ENCODE measurements around the gene MTA1.

Gene MTA1

DNA sequence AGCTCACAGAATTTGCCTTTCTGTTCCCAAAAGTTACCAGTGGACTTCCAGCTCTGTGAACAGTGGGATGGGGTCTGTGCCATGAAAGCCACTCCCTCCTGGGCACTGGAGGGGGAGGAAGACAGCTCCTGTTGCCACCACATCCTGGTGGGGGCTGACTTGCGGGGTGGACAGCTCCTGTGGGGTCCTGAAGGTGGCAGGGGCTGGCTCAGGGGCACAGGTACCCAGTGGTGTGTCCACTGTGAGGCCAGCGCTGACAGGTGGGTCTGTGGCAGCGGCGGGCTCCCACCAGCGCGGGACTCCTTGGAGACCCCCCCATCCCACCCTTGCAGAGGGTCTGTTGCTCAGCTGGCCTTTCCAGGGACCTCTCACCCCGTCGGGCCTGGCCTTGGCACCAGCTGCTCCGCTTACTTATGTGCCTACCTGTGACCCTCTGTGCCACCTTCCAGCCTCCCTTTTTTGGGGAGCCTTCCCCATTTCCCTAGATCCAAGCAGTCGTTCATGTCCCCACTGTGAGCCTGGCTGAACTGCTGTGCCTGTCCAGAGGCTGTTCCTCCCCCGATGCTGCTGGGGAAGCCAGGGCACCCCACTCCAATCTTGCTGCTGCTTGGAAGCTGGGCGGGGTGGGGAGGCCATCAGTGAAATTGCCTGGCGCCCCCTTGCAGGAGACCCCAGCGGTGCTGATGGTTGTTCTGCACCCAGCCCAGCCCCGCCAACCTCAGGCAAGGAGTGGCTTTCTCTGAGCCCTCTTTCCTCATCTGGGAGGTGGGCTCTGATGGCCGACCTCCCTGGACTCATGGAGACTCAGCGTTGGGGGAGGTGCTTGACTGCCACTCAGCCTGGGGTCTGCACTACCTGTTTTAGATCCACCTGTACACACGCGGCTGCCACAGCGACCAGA, 73.6 kb downstream of the MTA1 start:
- DNase-seq (ENCODE audit: insufficient read length, low spot score) = no peak
- no peak for TF ChIP-seq POU2F2 (IDR thresholded peaks at IDR 0.05; ENCODE audit: low read depth, low read length)
- TF ChIP-seq PAX5 (IDR thresholded peaks at IDR 0.05; ENCODE audit: insufficient read depth, low read length, severe bottlenecking) = no peak
- TF ChIP-seq POLR2AphosphoS5 (IDR thresholded peaks at IDR 0.05; ENCODE audit: low read depth, low read length) = no peak
- no peak for TF ChIP-seq TAF1 (IDR thresholded peaks at IDR 0.05; ENCODE audit: low read depth, low read length)
- no peak for TF ChIP-seq POLR2A (IDR thresholded peaks at IDR 0.05; ENCODE audit: low read depth, low read length)
- TF ChIP-seq SPI1 (IDR thresholded peaks at IDR 0.05; ENCODE audit: low read depth, low read length) = no peak
- FAIRE-seq = no peak

DNA sequence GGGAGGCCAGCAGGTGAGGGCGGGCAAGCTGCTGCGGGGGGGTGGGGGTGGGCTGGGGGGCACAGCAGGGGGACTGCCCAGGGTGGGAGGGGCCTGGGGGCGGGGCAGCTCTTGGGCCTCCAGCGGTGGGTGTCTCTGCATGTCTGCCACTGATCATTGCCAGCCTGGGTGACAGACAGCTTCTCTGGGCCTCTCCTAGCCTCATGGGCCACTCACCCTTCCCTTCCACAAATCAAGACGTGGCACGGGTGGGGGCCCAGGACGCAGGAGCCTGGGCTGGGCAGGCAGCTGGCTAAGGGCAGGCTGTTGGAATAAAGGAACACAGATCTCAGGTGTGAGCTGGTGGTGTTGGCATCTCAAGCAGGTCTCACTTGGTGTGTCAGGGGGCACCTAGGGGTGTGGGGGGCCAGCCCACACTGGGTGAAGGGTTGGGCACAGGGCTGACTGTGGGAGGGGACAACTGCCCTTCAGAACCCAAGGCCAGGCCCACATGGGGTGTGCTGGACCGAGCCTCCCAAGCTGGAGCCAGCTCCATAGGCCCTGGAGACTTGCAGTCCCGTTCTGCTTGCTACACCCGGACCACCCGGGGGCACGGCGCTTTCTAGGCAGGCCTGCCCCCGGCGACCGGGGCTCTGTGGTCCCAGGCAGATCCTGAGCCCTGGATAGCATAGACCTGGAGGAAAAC, 74.4 kb downstream of the MTA1 start:
- TF ChIP-seq SPI1 (IDR thresholded peaks at IDR 0.05; ENCODE audit: low read depth, low read length) = no peak
- no peak for TF ChIP-seq PAX5 (IDR thresholded peaks at IDR 0.05; ENCODE audit: insufficient read depth, low read length, severe bottlenecking)
- no peak for TF ChIP-seq POU2F2 (IDR thresholded peaks at IDR 0.05; ENCODE audit: low read depth, low read length)
- DNase-seq (ENCODE audit: insufficient read length, low spot score) (no peak), FAIRE-seq (no peak)

DNA sequence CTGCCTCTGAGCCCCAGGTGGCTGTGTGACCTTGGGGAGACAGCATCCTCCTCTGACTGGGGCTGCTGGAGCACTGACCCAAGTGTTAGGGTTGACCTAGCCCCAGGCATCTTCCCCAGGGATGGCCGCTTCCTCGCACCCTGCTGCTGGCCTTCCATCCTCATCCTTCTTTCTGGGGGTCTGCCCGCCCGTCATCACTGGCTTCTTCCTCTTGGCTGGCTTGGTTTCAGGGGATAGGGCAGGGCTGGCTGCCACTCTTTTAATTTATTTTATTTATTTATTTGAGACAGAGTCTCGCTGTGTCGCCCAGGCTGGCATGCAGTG, 74.9 kb downstream of the MTA1 start:
- DNase-seq (ENCODE audit: insufficient read length, low spot score) = no peak
- TF ChIP-seq PAX5 (IDR thresholded peaks at IDR 0.05; ENCODE audit: insufficient read depth, low read length, severe bottlenecking) = no peak
- TF ChIP-seq POLR2A (IDR thresholded peaks at IDR 0.05; ENCODE audit: low read depth, low read length) = no peak
- no peak for TF ChIP-seq TAF1 (IDR thresholded peaks at IDR 0.05; ENCODE audit: low read depth, low read length)
- TF ChIP-seq POU2F2 (IDR thresholded peaks at IDR 0.05; ENCODE audit: low read depth, low read length) = no peak
- no peak for TF ChIP-seq POLR2AphosphoS5 (IDR thresholded peaks at IDR 0.05; ENCODE audit: low read depth, low read length)
- no peak for TF ChIP-seq SPI1 (IDR thresholded peaks at IDR 0.05; ENCODE audit: low read depth, low read length)
- no peak for FAIRE-seq

DNA sequence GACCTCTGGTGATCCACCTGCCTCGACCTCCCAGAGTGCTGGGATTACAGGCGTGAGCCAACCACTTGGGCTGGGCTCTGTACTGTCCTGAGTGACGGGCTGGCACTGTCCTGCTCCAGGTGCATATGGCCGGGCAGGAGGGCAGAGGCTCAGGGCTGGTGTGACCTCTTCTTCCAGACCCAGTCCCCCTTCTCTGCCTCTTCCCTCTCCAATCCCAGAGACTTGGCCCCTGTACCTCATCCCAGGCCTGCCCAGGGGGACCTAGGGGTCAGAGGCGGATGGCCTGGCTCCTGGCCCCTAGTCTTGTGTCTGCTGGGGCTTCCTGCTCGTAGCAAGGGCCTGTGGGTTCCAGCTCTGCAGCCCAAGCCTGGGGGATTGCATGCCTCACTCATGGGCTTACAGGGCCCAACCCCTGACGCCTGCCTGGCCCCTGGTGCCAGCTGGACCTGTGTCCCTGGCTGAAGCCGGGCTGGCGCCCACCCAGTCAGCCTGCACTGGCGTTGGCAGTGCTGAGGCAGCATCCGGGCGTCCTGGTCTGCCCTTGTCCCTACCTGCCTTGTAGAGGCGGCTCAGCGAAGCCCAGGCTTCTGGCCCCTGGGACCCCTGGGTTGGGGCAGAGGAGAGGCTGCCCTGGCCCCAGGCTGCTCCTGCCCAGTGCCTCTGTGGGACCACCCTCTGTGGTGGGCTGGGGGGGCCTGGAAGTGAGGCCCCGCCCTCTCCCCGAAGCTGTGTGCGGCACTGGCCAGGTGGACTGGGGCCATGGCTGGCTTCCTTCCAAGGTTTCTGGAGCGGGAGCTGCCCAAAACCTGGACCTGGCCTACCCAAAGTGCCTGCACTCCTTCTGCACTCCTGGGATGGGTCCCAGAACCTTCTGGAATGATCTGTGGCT, 75.7 kb downstream of the MTA1 start:
- no peak for DNase-seq (ENCODE audit: insufficient read length, low spot score)
- TF ChIP-seq POU2F2 (IDR thresholded peaks at IDR 0.05; ENCODE audit: low read depth, low read length) = no peak
- no peak for TF ChIP-seq POLR2AphosphoS5 (IDR thresholded peaks at IDR 0.05; ENCODE audit: low read depth, low read length)
- TF ChIP-seq SPI1 (IDR thresholded peaks at IDR 0.05; ENCODE audit: low read depth, low read length) = no peak
- no peak for TF ChIP-seq POLR2A (IDR thresholded peaks at IDR 0.05; ENCODE audit: low read depth, low read length)
- TF ChIP-seq PAX5 (IDR thresholded peaks at IDR 0.05; ENCODE audit: insufficient read depth, low read length, severe bottlenecking) = no peak
- TF ChIP-seq TAF1 (IDR thresholded peaks at IDR 0.05; ENCODE audit: low read depth, low read length) = no peak
- no peak for FAIRE-seq

DNA sequence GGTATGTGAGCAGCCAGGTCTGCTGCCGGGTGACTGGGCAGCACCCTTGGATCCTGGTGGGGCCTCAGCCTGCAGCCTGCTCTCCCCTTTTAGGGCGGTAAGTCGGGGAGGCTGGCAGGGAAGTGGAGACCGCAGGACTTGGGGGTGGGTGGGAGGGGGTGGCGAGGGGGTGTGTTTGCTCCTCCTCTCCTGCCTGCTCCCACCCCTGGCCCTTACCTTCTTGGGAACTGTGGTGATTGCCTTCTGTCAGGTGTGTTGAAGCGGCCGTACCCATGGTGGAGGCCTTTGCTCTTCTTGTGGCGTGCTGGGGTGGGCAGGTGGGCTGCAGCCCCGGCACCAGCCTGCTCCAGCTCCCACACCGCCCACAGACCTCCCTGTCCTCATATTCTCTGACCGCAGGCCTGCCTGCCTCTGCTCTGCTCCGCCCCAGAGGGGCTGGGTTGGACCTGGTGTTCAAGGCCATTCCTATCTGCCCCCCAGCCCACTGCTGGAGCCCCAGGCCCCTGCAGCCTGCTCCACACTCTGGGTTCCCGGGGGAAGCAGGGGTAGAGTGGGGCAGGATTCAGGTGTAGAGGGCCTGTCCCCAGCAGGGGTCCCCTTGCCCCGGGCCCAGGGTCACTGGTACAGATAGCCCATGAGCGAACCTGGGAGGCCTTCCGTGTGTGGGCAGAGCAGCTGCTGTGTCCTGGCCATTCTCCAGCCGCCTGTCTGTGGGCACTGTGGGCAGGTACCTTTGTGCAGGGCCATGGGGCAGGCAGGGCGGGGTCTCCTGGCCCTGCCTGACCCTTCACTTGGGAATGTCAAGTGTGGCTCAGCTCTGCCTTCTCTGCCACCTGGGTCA, 76.6 kb downstream of the MTA1 start:
- peak; percentile 17 for DNase-seq (ENCODE audit: insufficient read length, low spot score)
- FAIRE-seq = no peak
- TF ChIP-seq TAF1 (IDR thresholded peaks at IDR 0.05; ENCODE audit: low read depth, low read length) (no peak), SPI1 (IDR thresholded peaks at IDR 0.05; ENCODE audit: low read depth, low read length) (no peak), POLR2AphosphoS5 (IDR thresholded peaks at IDR 0.05; ENCODE audit: low read depth, low read length) (no peak), PAX5 (IDR thresholded peaks at IDR 0.05; ENCODE audit: insufficient read depth, low read length, severe bottlenecking) (no peak), POLR2A (IDR thresholded peaks at IDR 0.05; ENCODE audit: low read depth, low read length) (no peak), POU2F2 (IDR thresholded peaks at IDR 0.05; ENCODE audit: low read depth, low read length) (no peak)

DNA sequence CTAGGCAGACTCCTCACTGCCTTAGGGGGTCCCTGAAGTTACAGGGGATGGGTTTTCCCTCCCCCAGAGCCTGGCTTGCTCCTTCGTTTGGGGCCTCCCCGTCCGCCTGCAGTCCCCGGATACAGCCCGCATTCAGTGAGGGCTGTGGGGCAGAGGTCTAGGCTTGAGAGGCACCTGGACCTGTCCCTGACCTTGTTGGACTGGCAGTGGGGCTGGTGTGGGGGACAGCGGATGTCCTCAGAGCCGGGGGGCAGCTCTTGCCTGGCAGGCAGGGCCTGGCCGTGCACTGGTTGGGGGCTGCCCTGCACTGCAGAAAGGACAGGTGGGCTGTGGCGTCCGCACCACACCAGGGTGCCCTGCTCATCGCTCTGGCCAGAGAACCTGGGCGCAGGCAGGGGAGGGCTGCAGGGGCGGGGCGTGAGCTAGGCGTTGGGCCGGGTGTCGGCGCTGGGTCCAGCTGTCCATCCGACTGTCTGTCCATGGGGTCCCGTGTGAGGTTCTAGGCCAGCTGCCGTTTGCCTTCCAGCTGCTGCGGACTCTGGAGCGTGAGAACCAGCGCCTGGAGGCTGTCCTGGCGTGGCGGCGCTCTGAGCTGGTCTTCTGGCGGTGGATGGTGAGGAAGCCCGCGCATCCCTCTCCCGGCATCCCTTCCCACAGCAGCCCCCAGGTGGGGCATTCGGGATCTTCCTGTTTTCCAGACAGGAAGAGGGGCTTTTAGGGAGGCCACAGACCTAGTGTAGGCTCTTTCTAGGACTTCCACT, 77.4 kb downstream of the MTA1 start:
- FAIRE-seq (no peak), DNase-seq (ENCODE audit: insufficient read length, low spot score) (peak; percentile 13)
- TF ChIP-seq POLR2A (IDR thresholded peaks at IDR 0.05; ENCODE audit: low read depth, low read length) = no peak
- TF ChIP-seq SPI1 (IDR thresholded peaks at IDR 0.05; ENCODE audit: low read depth, low read length) = no peak
- TF ChIP-seq TAF1 (IDR thresholded peaks at IDR 0.05; ENCODE audit: low read depth, low read length) = no peak
- no peak for TF ChIP-seq POU2F2 (IDR thresholded peaks at IDR 0.05; ENCODE audit: low read depth, low read length)
- TF ChIP-seq PAX5 (IDR thresholded peaks at IDR 0.05; ENCODE audit: insufficient read depth, low read length, severe bottlenecking) = no peak

DNA sequence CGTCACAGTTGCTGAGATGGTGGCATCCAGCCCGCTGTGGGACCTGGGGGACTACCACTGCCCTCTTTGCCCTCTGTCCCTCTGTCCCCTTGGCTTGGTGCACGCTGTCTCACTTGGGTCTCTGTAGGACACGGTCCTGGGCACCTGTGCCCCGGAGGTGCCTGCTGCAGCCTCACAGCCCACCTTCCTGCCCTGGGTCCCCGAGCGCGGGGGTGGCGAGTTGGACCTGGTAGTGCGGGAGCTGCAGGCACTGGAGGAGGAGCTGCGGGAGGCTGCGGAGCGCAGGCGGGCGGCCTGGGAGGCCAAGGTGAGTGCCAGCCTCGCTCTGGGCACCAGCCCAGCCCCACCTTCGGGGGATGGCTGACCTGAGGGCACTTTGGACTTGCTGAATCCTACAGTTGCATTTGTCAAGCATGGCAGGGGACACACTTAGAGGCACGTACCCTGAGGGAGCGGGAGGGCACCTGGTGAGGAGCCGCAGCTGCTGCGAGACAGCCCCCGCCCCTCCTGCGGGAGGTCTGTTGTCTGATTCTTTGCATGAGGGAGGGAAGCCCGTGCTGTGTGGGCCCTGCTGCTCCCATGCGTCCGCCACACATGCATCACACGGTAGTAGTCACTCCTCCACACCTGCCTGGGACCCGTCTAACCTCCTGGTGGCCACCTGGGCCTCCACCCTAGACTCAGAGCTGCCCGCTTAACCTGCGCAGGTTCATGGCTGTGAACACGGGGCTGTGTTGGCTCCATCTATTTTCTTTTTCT, 78.2 kb downstream of the MTA1 start:
- no peak for TF ChIP-seq PAX5 (IDR thresholded peaks at IDR 0.05; ENCODE audit: insufficient read depth, low read length, severe bottlenecking)
- FAIRE-seq (no peak), DNase-seq (ENCODE audit: insufficient read length, low spot score) (peak; percentile 15)

Data from GM12891 (cell line).